ENCODE measurements around the gene MRPL50.
"Not testable (repeated sequence)": the region's sequence is repeated elsewhere in the genome, so short reads cannot be mapped to it uniquely, and the experiment has no call there.

The MRPL50 gene

GRCh38 chr9:101418518-101419430 is 20.4 kb upstream of the MRPL50 start:
- FAIRE-seq (no peak), DNase-seq (ENCODE audit: low spot score) (no peak)

DNA sequence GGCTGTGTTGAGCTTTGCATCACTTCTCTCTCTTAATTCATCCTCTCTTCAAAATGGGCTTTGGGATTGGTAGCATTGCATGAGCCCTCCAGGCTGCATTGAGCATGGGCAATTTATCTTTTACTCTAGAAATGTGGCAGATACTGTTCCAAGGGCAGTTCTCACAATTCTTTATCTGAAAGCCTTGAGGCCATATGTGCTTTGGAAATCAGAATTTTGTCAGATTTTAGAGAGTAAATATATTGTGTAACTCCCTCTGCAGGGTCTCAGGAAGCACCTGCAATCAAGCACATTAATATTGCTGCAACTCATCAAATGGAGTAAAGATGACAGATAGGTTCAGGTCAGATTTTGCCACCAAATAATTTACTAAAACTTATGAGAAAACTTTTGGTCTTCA is 19.6 kb upstream of the MRPL50 start:
- DNase-seq (ENCODE audit: low spot score) (no peak), FAIRE-seq (no peak)

DNA sequence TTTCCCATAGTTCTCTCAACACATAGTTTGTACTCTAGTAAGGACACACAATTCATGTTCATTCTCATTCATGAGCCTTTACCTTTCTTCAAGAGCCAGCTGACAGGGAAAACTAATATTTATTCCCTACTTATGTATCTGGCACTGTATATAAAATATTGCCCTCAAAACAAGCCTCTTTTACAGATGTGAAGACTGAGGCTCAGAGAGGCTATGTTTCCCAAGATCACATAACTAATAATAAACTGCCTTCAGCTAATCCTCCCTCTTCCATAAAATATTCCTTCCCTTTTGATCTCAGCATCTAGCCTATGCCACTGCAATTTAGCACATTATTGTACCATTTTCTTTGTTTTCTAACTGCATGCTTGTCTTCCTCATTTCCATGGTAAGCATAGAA is 19.0 kb upstream of the MRPL50 start:
- no peak for DNase-seq (ENCODE audit: low spot score)
- FAIRE-seq = no peak

DNA sequence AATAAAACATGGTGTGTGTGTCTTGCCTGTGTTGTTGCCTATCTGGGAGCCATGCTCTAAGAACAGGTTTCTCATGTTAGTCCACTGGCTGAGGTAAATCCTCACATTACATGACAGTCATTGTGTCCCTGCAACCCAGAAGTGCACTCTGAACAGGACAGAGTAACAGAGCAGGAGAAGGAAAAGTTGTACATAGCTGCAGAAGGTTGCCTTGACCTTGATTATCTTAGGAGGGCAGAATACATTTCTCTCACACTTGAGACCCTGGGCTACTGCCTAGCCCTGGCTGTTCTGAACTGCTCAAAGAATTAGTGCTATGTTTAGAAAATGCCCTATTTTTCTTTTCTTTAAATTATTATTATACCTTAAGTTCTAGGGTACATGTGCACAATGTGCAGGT is 17.2 kb upstream of the MRPL50 start:
- no peak for DNase-seq (ENCODE audit: low spot score)
- no peak for FAIRE-seq

- DNase-seq (ENCODE audit: low spot score) = no peak
- FAIRE-seq = no peak
Observed at GRCh38 chr9:101414839-101415238, 16.4 kb upstream of the MRPL50 start.

DNA sequence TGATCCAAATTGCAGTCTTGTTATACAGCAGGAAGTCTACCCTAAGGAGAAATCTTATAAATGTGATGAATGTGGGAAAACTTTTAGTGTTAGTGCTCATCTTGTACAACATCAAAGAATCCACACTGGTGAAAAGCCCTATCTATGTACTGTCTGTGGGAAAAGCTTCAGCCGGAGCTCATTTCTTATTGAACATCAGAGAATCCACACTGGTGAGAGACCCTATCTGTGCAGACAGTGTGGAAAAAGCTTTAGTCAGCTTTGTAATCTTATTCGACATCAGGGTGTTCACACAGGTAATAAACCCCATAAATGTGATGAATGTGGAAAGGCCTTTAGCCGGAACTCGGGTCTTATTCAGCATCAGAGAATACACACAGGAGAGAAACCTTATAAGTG is 10.7 kb upstream of the MRPL50 start:
- DNase-seq (ENCODE audit: low spot score) (no peak), FAIRE-seq (no peak)

- FAIRE-seq = no peak
- no peak for DNase-seq (ENCODE audit: low spot score)
Observed at GRCh38 chr9:101408374-101409078, 10.1 kb upstream of the MRPL50 start.

- DNase-seq (ENCODE audit: low spot score) = no peak
- no peak for FAIRE-seq
Observed at GRCh38 chr9:101403516-101404285, 5.3 kb upstream of the MRPL50 start.

GRCh38 chr9:101400120-101400519 is 1.7 kb upstream of the MRPL50 start:
- DNase-seq (ENCODE audit: low spot score) (no peak), FAIRE-seq (no peak)

GRCh38 chr9:101399643-101399970 is 1.2 kb upstream of the MRPL50 start:
- FAIRE-seq (no peak), DNase-seq (ENCODE audit: low spot score) (no peak)

DNA sequence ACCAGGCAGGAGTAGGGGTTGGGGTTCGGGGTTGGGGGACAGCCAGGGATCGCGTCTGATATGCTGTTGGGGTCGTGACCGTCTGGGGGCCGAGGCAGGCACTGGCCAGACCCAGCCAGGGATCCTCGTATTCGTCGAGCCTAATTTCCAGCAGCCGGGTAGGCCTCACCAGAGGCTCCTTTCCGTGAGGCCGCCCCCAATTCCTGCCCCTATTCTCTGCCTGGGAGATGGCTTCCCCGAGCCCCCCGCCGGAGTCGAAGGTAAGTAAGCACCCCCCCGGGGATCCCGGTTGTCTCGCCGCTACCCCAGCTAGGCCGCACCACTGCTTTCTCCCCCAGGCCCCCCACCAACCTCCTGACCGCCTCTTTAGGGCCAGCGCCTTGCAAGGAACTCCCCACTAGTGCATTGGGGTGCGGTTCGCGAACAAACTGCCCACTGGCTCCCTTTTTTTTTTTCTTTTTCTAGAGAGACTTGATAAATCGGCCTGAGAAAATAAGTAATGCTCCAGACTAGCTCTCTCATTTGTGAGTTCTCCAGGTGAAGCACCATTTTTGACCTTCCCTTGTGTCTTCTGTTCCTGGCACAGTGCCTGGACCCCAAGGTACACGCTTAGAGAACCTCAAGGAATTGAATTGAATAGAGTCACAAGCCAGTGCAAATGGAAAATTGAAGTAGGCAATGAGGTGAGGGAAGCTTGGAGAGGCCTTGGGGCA is 668 bp upstream of the MRPL50 start:
- DNase-seq (ENCODE audit: low spot score) = no peak
- no peak for FAIRE-seq

- no peak for FAIRE-seq
- no peak for DNase-seq (ENCODE audit: low spot score)
Observed at GRCh38 chr9:101397746-101398067, 711 bp downstream of the MRPL50 start.

DNA sequence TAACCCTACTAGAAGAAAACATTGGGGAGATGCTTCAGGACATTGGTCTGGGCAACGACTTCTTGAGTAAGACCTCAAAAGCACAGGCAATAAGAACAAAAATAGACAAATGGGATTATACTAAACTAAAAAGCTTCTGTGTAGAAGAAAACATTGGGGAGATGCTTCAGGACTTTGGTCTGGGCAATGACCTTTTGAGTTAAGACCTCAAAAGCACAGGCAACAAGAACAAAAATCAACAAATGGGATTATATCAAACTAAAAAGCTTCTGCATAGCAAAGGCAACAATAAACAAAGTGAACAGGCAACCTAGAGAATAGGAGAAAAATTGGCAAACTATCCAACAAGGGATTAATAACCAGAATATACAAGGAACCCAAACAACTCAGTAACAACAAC is 3.7 kb downstream of the MRPL50 start:
- FAIRE-seq = no peak
- no peak for DNase-seq (ENCODE audit: low spot score)

GRCh38 chr9:101393135-101393534 is 5.3 kb downstream of the MRPL50 start:
- no peak for FAIRE-seq

GRCh38 chr9:101388507-101388993 is 9.9 kb downstream of the MRPL50 start:
- no peak for FAIRE-seq
- no peak for DNase-seq (ENCODE audit: low spot score)

More at GRCh38 chr9:101393135-101393534, 5.3 kb downstream of the MRPL50 start:
- DNase-seq (ENCODE audit: low spot score) = no peak

- FAIRE-seq (peak; percentile 36), DNase-seq (ENCODE audit: low spot score) (peak; percentile 28)
Observed at GRCh38 chr9:101387871-101388506, 10.4 kb downstream of the MRPL50 start.

DNA sequence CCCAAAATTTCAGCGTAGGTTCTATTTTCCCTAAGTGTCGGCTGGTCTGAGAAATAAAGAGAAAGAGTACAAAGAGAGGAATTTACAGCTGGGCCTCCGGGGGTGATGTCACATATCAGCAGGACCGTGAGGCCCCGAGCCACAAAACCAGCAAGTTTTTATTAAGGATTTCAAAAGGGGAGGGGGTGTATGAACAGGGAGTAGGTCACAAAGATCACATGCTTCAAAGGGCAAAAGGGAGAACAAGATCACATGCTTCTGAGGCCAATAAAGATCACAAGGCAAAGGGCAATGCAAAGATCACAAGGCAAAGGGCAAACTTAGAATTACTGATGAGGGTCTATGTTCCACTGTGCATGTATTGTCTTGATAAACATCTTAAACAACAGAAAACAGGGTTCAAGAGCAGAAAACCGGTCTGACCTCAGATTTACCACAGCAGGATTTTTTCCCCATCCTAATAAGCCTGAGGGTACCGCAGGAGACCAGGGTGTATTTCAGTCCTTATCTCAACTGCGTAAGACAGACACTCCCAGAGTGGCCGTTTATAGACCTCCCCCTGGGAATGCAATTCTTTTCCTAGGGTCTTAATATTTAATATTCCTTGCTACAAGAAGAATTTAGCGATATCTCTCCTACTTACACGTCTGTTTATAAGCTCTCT is 13.4 kb downstream of the MRPL50 start, which contains the start of gene BAAT:
Gene BAAT, minus strand, starts transcription at position 134 of the 664 bp plus-strand sequence. CDS start 13,602 bp downstream, outside the sequence.
- not testable (repeated sequence) for DNase-seq (ENCODE audit: low spot score); FAIRE-seq

DNA sequence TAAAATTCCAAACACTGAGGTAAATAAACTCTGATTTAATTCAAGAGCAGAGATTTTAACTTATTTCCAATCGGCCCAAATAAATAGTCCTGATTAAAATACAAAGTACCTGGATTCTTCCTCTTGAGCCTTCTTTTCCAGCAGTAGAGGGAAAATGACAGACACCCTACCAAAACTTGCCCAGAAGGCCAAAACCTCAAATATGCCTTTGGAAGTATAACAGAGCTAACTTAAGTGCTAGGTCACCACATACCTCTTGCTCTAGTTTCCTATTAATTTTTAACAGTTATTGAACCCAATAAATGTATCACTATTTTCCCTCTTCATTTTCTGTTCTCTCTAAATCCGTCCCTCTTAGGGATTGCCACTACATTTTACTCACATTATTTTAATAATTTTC is 15.1 kb downstream of the MRPL50 start:
- FAIRE-seq = peak; percentile 64
- peak; percentile 31 for DNase-seq (ENCODE audit: low spot score)

DNA sequence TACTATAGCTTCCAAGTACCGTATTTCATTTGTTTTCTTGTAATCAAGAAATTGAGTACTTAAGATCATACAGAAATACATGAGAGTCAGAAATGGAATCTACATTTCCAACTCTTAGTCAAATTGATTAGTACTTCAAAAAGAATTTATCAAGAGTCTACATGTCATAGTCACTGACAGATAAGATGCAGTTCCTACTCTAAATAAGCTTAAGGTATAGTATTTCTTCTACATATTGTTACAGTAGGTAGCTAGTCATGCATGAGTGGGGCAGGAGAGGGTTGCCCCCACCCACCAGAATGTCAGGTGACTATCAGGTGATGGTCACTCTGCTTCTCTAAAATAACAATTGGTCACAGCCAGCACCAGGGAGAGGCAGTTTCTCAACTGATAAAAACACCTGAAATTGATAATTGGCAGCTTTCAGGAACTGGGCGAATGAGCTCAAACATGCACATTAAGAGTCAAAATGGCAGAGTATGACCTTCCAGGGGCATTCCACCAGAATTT is 16.5 kb downstream of the MRPL50 start:
- FAIRE-seq = no peak
- no peak for DNase-seq (ENCODE audit: low spot score)

GRCh38 chr9:101381118-101381517 is 17.3 kb downstream of the MRPL50 start:
- no peak for DNase-seq (ENCODE audit: low spot score)

More at GRCh38 chr9:101381118-101381517, 17.3 kb downstream of the MRPL50 start:
- no peak for FAIRE-seq

Data from RCC 7860 (cell line).